Mesendoderm (in vitro differentiated cells): ENCODE results near the gene MAGI2.
"Not testable (repeated sequence)": the region's sequence is repeated elsewhere in the genome, so short reads cannot be mapped to it uniquely, and the experiment has no call there.

Source experiments
- DNase-seq: peaks from one replicate; pipeline ENCODE4 v3.0.0; 2013
- H2AK5ac ChIP-seq: 2 replicates; pipeline ENCODE4 v1.6.1; 2013; ENCODE audit warnings: low read length, inconsistent platforms
- H2BK120ac ChIP-seq: 2 replicates; pipeline ENCODE4 v1.6.1; 2013; ENCODE audit warnings: low read depth, mild to moderate bottlenecking, low read length, moderate library complexity, mixed read lengths
- H2BK15ac ChIP-seq: replicated peaks from 2 replicates; pipeline ENCODE4 v1.6.1; 2013; ENCODE audit warnings: low read depth, mild to moderate bottlenecking, moderate library complexity
- H2BK5ac ChIP-seq: 2 replicates; pipeline ENCODE4 v1.6.1; 2013; ENCODE audit warnings: low read length, inconsistent platforms
- H3K18ac ChIP-seq: 2 replicates; pipeline ENCODE4 v1.6.1; 2013; ENCODE audit warnings: mild to moderate bottlenecking, low read length, mixed read lengths
- H3K23ac ChIP-seq: one replicate; pipeline ENCODE4 v1.6.1; 2013; ENCODE audit warnings: low read length
- H3K27ac ChIP-seq: 2 replicates; pipeline ENCODE4 v1.5.1; 2013; ENCODE audit warnings: low read depth, mild to moderate bottlenecking, inconsistent platforms, low read length, moderate library complexity
- H3K27me3 ChIP-seq: 2 replicates; pipeline ENCODE4 v1.6.1; 2013; ENCODE audit warnings: low read length, control low read depth, mild to moderate bottlenecking, inconsistent platforms; ENCODE audit not compliant: insufficient read depth, poor library complexity
- H3K36me3 ChIP-seq: 2 replicates; pipeline ENCODE4 v1.6.1; 2013; ENCODE audit warnings: low read length, inconsistent platforms; ENCODE audit not compliant: control insufficient read depth, insufficient read depth
- H3K4ac ChIP-seq: one replicate; pipeline ENCODE4 v1.6.1; 2013; ENCODE audit warnings: low read depth, mild to moderate bottlenecking, low read length, moderate library complexity
- H3K4me1 ChIP-seq: 2 replicates; pipeline ENCODE4 v1.6.1; 2013; ENCODE audit warnings: low read depth, low read length, inconsistent platforms; ENCODE audit not compliant: control insufficient read depth
- H3K4me2 ChIP-seq: 2 replicates; pipeline ENCODE4 v1.6.1; 2013; ENCODE audit warnings: low read length
- H3K4me3 ChIP-seq: 2 replicates; pipeline ENCODE4 v1.5.1; 2013; ENCODE audit warnings: mild to moderate bottlenecking, low read length
- H3K56ac ChIP-seq: one replicate; pipeline ENCODE4 v1.6.1; 2013; ENCODE audit warnings: low read length
- H3K79me1 ChIP-seq: 2 replicates; pipeline ENCODE4 v1.6.1; 2013; ENCODE audit warnings: low read length, inconsistent platforms
- H3K79me2 ChIP-seq: 2 replicates; pipeline ENCODE4 v1.6.1; 2013; ENCODE audit warnings: mild to moderate bottlenecking, low read length; ENCODE audit not compliant: control insufficient read depth, insufficient read depth
- H3K9ac ChIP-seq: 2 replicates; pipeline ENCODE4 v1.6.1; 2013; ENCODE audit warnings: low read length, inconsistent platforms
- H4K5ac ChIP-seq: one replicate; pipeline ENCODE4 v1.6.1; 2013; ENCODE audit warnings: low read length
- H4K8ac ChIP-seq: one replicate; pipeline ENCODE4 v1.6.1; 2013; ENCODE audit warnings: low read depth, mild to moderate bottlenecking, control low read depth, low read length, moderate library complexity
- WGBS: extraction: QIAGEN DNeasy Blood & Tissue Kit; methylation state at CpG from one replicate; pipeline ENCODE4 v1.1.7; 2013; ENCODE audit warnings: low lambda C conversion rate, missing lambda C conversion rate; ENCODE audit not compliant: insufficient coverage; ENCODE audit errors: extremely low coverage; 5-methylcytosine and 5-hydroxymethylcytosine counted together

MAGI2 gene

DNA sequence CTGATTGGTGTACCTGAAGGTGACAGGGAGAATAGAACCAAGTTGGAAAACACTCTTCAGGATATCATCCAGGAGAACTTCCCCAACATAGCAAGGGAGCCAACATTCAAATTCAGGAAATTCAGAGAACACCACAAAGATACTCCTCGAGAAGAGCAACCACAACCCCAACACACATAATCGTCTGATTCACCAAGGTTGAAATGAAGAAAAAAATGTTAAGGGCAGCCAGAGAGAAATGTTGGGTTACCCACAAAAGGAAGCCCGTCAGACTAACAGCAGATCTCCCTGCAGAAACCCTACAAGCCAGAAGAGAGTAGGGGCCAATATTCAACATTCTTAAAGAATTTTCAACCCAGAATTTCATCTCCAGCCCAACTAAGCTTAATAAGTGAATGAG, 1164.0 kb downstream of the MAGI2 start:
- not testable (repeated sequence) for H3K4me2 ChIP-seq, H4K8ac ChIP-seq, H2BK15ac ChIP-seq, H3K4ac ChIP-seq, H3K4me3 ChIP-seq, H3K79me1 ChIP-seq, H2BK5ac ChIP-seq, H3K9ac ChIP-seq, H3K23ac ChIP-seq, DNase-seq, H3K36me3 ChIP-seq, H2BK120ac ChIP-seq, H3K27me3 ChIP-seq, H3K56ac ChIP-seq, H3K27ac ChIP-seq, H4K5ac ChIP-seq, H3K4me1 ChIP-seq, H2AK5ac ChIP-seq, H3K18ac ChIP-seq, H3K79me2 ChIP-seq
- no CpG with 5 or more reads among the region's 3 CpGs for WGBS

DNA sequence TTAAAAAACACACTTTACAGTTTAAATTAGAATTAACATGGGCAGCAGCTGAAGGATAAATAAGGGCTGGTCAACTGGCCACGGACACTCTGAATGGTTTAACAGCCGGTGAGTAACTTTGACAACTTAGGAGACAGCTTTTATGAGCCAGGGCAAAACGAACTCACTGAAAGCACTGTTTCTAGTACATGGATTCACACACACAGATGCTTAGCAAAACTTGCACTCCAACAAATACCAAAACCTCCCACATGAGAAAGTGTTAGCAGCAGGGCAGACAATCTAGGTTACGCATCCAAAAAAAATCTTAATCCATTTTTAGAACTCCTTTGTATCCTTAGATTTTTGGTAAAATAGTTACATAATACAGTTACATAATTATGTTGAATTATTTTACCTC, 1168.5 kb downstream of the MAGI2 start:
- Histone ChIP-seq H3K27me3 (no peaks in the 10 kb centered on the region), H2AK5ac (no peak overlapping the region), H3K4ac (no peak overlapping the region), H4K8ac (no peak overlapping the region), H3K27ac (no peak overlapping the region), H3K79me1 (no peaks in the 10 kb centered on the region), H3K4me1 (no peaks in the 10 kb centered on the region), H3K79me2 (no peaks in the 10 kb centered on the region), H3K23ac (no peak overlapping the region), H3K4me2 (no peak overlapping the region), H3K9ac (no peak overlapping the region), H2BK5ac (no peak overlapping the region), H3K4me3 (no peak overlapping the region), H3K18ac (no peak overlapping the region), H4K5ac (no peak overlapping the region), H3K36me3 (no peaks in the 10 kb centered on the region), H2BK120ac (no peak overlapping the region), H2BK15ac (no peak overlapping the region), H3K56ac (no peak overlapping the region)
- no peak for DNase-seq
- WGBS: no CpG with 5 or more reads among the region's 4 CpGs

DNA sequence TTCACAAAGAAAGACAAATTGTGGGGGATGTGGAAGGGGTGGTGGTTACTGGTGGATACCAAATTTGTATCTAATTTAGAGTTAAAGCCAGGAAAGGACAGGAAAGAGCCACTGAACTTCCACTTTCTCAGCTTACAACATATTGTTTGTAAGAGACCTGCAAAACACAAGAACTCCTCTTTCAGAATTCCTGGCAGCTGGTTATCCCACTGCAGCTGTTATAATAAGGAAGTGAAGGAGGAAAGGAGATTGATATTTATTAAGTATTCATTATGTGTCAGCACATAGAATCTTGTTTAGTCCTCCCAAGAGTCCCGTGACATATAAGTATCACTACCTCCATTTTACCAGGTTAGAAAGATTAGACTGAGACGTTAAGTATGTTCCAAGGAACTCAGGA, 1173.2 kb downstream of the MAGI2 start:
- H3K9ac ChIP-seq: no peak overlapping the region
- DNase-seq: no peak
- no peak overlapping the region for H3K27ac ChIP-seq
- no peak overlapping the region for H2BK15ac ChIP-seq
- H3K4me3 ChIP-seq: no peak overlapping the region
- no peak overlapping the region for H2BK5ac ChIP-seq
- H3K4me1 ChIP-seq: no peaks in the 10 kb centered on the region
- H2AK5ac ChIP-seq: no peak overlapping the region
- no peaks in the 10 kb centered on the region for H3K79me1 ChIP-seq
- no peak overlapping the region for H3K4me2 ChIP-seq
- H2BK120ac ChIP-seq: no peak overlapping the region
- WGBS: no CpG with 5 or more reads among the region's 2 CpGs
- H4K8ac ChIP-seq: no peak overlapping the region
- no peak overlapping the region for H4K5ac ChIP-seq
- H3K4ac ChIP-seq: no peak overlapping the region
- no peaks in the 10 kb centered on the region for H3K27me3 ChIP-seq
- H3K18ac ChIP-seq: no peak overlapping the region
- H3K56ac ChIP-seq: no peak overlapping the region
- no peaks in the 10 kb centered on the region for H3K79me2 ChIP-seq
- H3K23ac ChIP-seq: no peak overlapping the region
- H3K36me3 ChIP-seq: no peaks in the 10 kb centered on the region

- H2BK120ac ChIP-seq: no peak overlapping the region
- no peak overlapping the region for H3K56ac ChIP-seq
- WGBS: no CpG with 5 or more reads among the region's 1 CpG
Measured at GRCh38 chr7:78279457-78279856, 1174.0 kb downstream of the MAGI2 start.

GRCh38 chr7:78279032-78279431, 1174.4 kb downstream of the MAGI2 start:
- no peak for DNase-seq
- no CpG with 5 or more reads among the region's 4 CpGs for WGBS

More at GRCh38 chr7:78279457-78279856, 1174.0 kb downstream of the MAGI2 start:
- no peak overlapping the region for H2AK5ac ChIP-seq
- no peak overlapping the region for H4K5ac ChIP-seq
- H3K27ac ChIP-seq: no peak overlapping the region
- no peaks in the 10 kb centered on the region for H3K4me1 ChIP-seq
- no peak overlapping the region for H3K23ac ChIP-seq
- no peak overlapping the region for H2BK15ac ChIP-seq
- no peaks in the 10 kb centered on the region for H3K27me3 ChIP-seq
- no peak overlapping the region for H3K4me3 ChIP-seq
- no peak for DNase-seq
- no peak overlapping the region for H4K8ac ChIP-seq
- no peaks in the 10 kb centered on the region for H3K36me3 ChIP-seq
- no peak overlapping the region for H3K4ac ChIP-seq
- no peak overlapping the region for H3K9ac ChIP-seq
- no peak overlapping the region for H3K18ac ChIP-seq
- no peaks in the 10 kb centered on the region for H3K79me2 ChIP-seq
- no peak overlapping the region for H3K4me2 ChIP-seq
- no peaks in the 10 kb centered on the region for H3K79me1 ChIP-seq
- H2BK5ac ChIP-seq: no peak overlapping the region

DNA sequence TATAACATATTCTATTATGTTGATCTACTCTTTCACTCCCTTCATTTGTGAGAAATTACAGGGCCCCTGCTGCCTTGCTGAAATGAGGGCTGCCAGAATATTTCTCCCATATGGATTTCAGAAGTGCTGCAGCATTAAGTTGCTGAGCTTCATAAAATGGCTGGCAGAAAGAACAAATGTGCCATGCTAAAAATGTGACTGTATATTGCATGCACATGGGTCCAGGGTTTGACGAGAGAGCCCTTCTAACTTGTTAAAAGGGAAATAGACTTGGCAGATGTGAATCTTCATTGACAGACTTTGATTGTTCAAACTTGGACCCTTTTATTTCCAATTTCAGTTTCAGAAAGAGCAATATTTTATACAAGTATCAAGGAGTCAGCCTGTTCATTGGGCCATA, 1186.3 kb downstream of the MAGI2 start:
- Histone ChIP-seq H3K9ac (no peak overlapping the region), H3K23ac (no peak overlapping the region), H3K27me3 (no peaks in the 10 kb centered on the region), H3K4me2 (no peak overlapping the region), H3K4me1 (peaks cover 3% of the 10 kb centered on the region), H3K56ac (no peak overlapping the region), H4K8ac (no peak overlapping the region), H2BK15ac (no peak overlapping the region), H2BK5ac (no peak overlapping the region), H2AK5ac (no peak overlapping the region), H3K36me3 (no peaks in the 10 kb centered on the region), H3K79me2 (no peaks in the 10 kb centered on the region), H3K79me1 (no peaks in the 10 kb centered on the region), H3K27ac (no peak overlapping the region), H3K4me3 (no peak overlapping the region), H3K4ac (no peak overlapping the region), H4K5ac (no peak overlapping the region), H2BK120ac (no peak overlapping the region), H3K18ac (no peak overlapping the region)
- no peak for DNase-seq
- no CpG with 5 or more reads among the region's 1 CpG for WGBS

More at GRCh38 chr7:78279032-78279431, 1174.4 kb downstream of the MAGI2 start:
- Histone ChIP-seq H3K4me2 (no peak overlapping the region), H3K27ac (no peak overlapping the region), H3K18ac (no peak overlapping the region), H2BK15ac (no peak overlapping the region), H3K4me3 (no peak overlapping the region), H4K8ac (no peak overlapping the region), H3K23ac (no peak overlapping the region), H4K5ac (no peak overlapping the region), H2BK120ac (no peak overlapping the region), H3K56ac (no peak overlapping the region), H3K27me3 (no peaks in the 10 kb centered on the region), H2BK5ac (no peak overlapping the region), H3K4ac (no peak overlapping the region), H3K9ac (no peak overlapping the region), H3K79me2 (no peaks in the 10 kb centered on the region), H3K36me3 (no peaks in the 10 kb centered on the region), H2AK5ac (no peak overlapping the region), H3K4me1 (no peaks in the 10 kb centered on the region), H3K79me1 (no peaks in the 10 kb centered on the region)
